Colonic mucosa (tissue), 4 donors: ENCODE measurements around the gene SEMA4F. TPM values are rescaled to one million over a fixed set of nuclear protein-coding genes. Genes with fewer than 3 reads are reported as not detected.

Experiments
- DNase-seq: peaks from one replicate; pipeline ENCODE4 v3.0.0-alpha.2; 2020
- H3K27ac ChIP-seq: fragments of 200-600 bp; one replicate; pipeline ENCODE4 v1.8.0; 2021
- H3K27me3 ChIP-seq: fragments of 200-600 bp; one replicate; pipeline ENCODE4 v1.8.0; 2021
- H3K36me3 ChIP-seq: fragments of 200-600 bp; one replicate; pipeline ENCODE4 v1.8.0; 2021
- H3K4me1 ChIP-seq: fragments of 200-600 bp; one replicate; pipeline ENCODE4 v1.8.0; 2021; ENCODE audit warnings: mild to moderate bottlenecking
- H3K4me3 ChIP-seq: fragments of 200-600 bp; one replicate; pipeline ENCODE4 v1.8.0; 2021
- H3K9ac ChIP-seq, 2 donors: one replicate each; pipeline ENCODE4 v1.7.0; 2013; ENCODE audit warnings: control low read depth in 2 of 2, low read depth in 2 of 2, low read length in 2 of 2
- H3K9me3 ChIP-seq: fragments of 200-600 bp; one replicate; pipeline ENCODE4 v1.8.0; 2021
- CTCF ChIP-seq: fragments of 200-600 bp; IDR thresholded peaks from one replicate; pipeline ENCODE4 v1.8.0; 2022; ENCODE audit warnings: antibody characterized with exemption, mild to moderate bottlenecking
- intact Hi-C: fragments of 100-400 bp; cut with DNase I; formaldehyde crosslinking; loops from one replicate; pipeline ENCODE4 v1.14.1; 2022
- total RNA-seq, 2 donors: library from RNA; stranded (reverse); fragmentation: NEBNext Ultra II Directional in 1 of 2; extraction: Animal tissue kit (Norgen Biotek cat#: 25700) in 1 of 2; gene quantifications; one replicate each; pipeline ENCODE4 v1.2.1, GENCODE V29; 2021
- donor health status: healthy.
- donor health status: DM: no; HTN: no; CAD: no.
- donor health status: DM: no; HTN: no; CAD: no.

The SEMA4F gene
- total RNA-seq, 2 donors from 2014 or later = 4.4 to 5.5 TPM

- H3K27me3 ChIP-seq = no peaks in the 10 kb centered on the region
- H3K4me1 ChIP-seq = no peaks in the 10 kb centered on the region
- no peak for DNase-seq
- no peak overlapping the region for H3K9ac ChIP-seq
- no peak for TF ChIP-seq CTCF
- no peak overlapping the region for H3K4me3 ChIP-seq
- H3K36me3 ChIP-seq = no peaks in the 10 kb centered on the region
- H3K27ac ChIP-seq = no peak overlapping the region
- no peaks in the 10 kb centered on the region for H3K9me3 ChIP-seq
- intact Hi-C loops = no loop called here
Observed at GRCh38 chr2:74675090-74675489, 21.0 kb downstream of the SEMA4F start.

- no peak for DNase-seq
- TF ChIP-seq CTCF = no peak
- intact Hi-C loops = no loop called here
- no peak overlapping the region for H3K4me3 ChIP-seq
- no peaks in the 10 kb centered on the region for H3K36me3 ChIP-seq
- no peaks in the 10 kb centered on the region for H3K27me3 ChIP-seq
- H3K27ac ChIP-seq = no peak overlapping the region
- no peaks in the 10 kb centered on the region for H3K4me1 ChIP-seq
- H3K9me3 ChIP-seq = no peaks in the 10 kb centered on the region
- no peak overlapping the region for H3K9ac ChIP-seq
Observed at GRCh38 chr2:74676331-74676730, 22.3 kb downstream of the SEMA4F start.

GRCh38 chr2:74679615-74680014 is 25.6 kb downstream of the SEMA4F start:
- H3K27ac ChIP-seq = no peak overlapping the region
- no peaks in the 10 kb centered on the region for H3K4me1 ChIP-seq
- TF ChIP-seq CTCF = no peak
- H3K9ac ChIP-seq = no peak overlapping the region
- H3K27me3 ChIP-seq = no peaks in the 10 kb centered on the region
- no peaks in the 10 kb centered on the region for H3K9me3 ChIP-seq
- no peak for DNase-seq
- H3K36me3 ChIP-seq = no peaks in the 10 kb centered on the region
- intact Hi-C loops = no loop called here
- no peak overlapping the region for H3K4me3 ChIP-seq

- H3K27me3 ChIP-seq = no peaks in the 10 kb centered on the region
- no peak for TF ChIP-seq CTCF
- no peak overlapping the region for H3K4me3 ChIP-seq
- DNase-seq = no peak
- H3K9me3 ChIP-seq = no peaks in the 10 kb centered on the region
- H3K27ac ChIP-seq = no peak overlapping the region
- H3K4me1 ChIP-seq = no peaks in the 10 kb centered on the region
- intact Hi-C loops = no loop called here
- H3K36me3 ChIP-seq = no peaks in the 10 kb centered on the region
- H3K9ac ChIP-seq = no peak overlapping the region
Observed at GRCh38 chr2:74682501-74682900, 28.5 kb downstream of the SEMA4F start.

GRCh38 chr2:74685408-74685807 is 31.4 kb downstream of the SEMA4F start:
- H3K36me3 ChIP-seq = no peaks in the 10 kb centered on the region
- no peaks in the 10 kb centered on the region for H3K9me3 ChIP-seq
- intact Hi-C loops = no loop called here
- H3K4me1 ChIP-seq = peaks cover 4% of the 10 kb centered on the region
- DNase-seq = no peak
- H3K27ac ChIP-seq = no peak overlapping the region
- no peak overlapping the region for H3K9ac ChIP-seq
- H3K4me3 ChIP-seq = no peak overlapping the region
- no peaks in the 10 kb centered on the region for H3K27me3 ChIP-seq
- TF ChIP-seq CTCF = no peak

- no peaks in the 10 kb centered on the region for H3K36me3 ChIP-seq
- TF ChIP-seq CTCF = no peak
- H3K9me3 ChIP-seq = no peaks in the 10 kb centered on the region
- H3K27me3 ChIP-seq = no peaks in the 10 kb centered on the region
- peaks cover 4% of the 10 kb centered on the region for H3K4me1 ChIP-seq
- intact Hi-C loops = no loop called here
- no peak overlapping the region for H3K4me3 ChIP-seq
- DNase-seq = no peak
- H3K27ac ChIP-seq = no peak overlapping the region
- no peak overlapping the region for H3K9ac ChIP-seq
Observed at GRCh38 chr2:74688881-74689280, 34.8 kb downstream of the SEMA4F start.
